ENCODE results near the gene GSC. TPM values are rescaled to one million over a fixed set of nuclear protein-coding genes. Genes with fewer than 3 reads are reported as not detected.
"Not testable (repeated sequence)": the region's sequence is repeated elsewhere in the genome, so short reads cannot be mapped to it uniquely, and the experiment has no call there.

Gene GSC
- total RNA-seq, 1 experiment from 2014 or later, result not detected

GRCh38 chr14:94747739-94748138, 22.2 kb downstream of the GSC start:
- TF ChIP-seq CTCF (conservative IDR thresholded peaks at IDR 0.05), result no peak
- no peak overlapping the region for H3K23ac ChIP-seq (ENCODE audit: insufficient read length, low read depth, low read length)

GRCh38 chr14:94747153-94747552, 22.8 kb downstream of the GSC start:
- not testable (repeated sequence) for H3K36me3 Mint-ChIP-seq (ENCODE audit: insufficient read depth in 1 of 3, low read depth in 3 of 3); H2BK5ac ChIP-seq (ENCODE audit: insufficient read length, low read length); H2BK120ac ChIP-seq (ENCODE audit: low read depth, low read length, poor library complexity, severe bottlenecking); DNase-seq; H3K23ac ChIP-seq (ENCODE audit: insufficient read length, low read depth, low read length); H4K20me1 ChIP-seq (ENCODE audit: control insufficient read depth, insufficient read depth, insufficient read length); H3K4me1 Mint-ChIP-seq; H4K91ac ChIP-seq (ENCODE audit: insufficient read length, low read depth, low read length); H3K9me3 Mint-ChIP-seq; H2BK20ac ChIP-seq (ENCODE audit: low read depth, low read length, poor library complexity, severe bottlenecking); H3K27ac ChIP-seq (ENCODE audit: insufficient read length, low read depth, low read length); H3K23me2 ChIP-seq (ENCODE audit: insufficient read length, low read depth, low read length, poor library complexity, severe bottlenecking); H3K79me1 ChIP-seq (ENCODE audit: insufficient read depth, low read depth, low read length, poor library complexity, severe bottlenecking); H3K27me3 Mint-ChIP-seq (ENCODE audit: low read depth); H3K27me3 ChIP-seq (ENCODE audit: insufficient read depth, low read length); H3T11ph ChIP-seq (ENCODE audit: low read length); H3K9ac ChIP-seq (ENCODE audit: extremely low read depth, insufficient read length, low read length); H3K79me2 ChIP-seq (ENCODE audit: insufficient read depth, low read length); H2AK5ac ChIP-seq (ENCODE audit: insufficient read length, low read length); H3K4me1 ChIP-seq (ENCODE audit: insufficient read depth, low read length); H3K4ac ChIP-seq (ENCODE audit: low read depth, low read length); H3K27ac Mint-ChIP-seq; H3K14ac ChIP-seq (ENCODE audit: insufficient read depth, low read length); H4K5ac ChIP-seq (ENCODE audit: insufficient read length, low read depth, low read length); H4K8ac ChIP-seq (replicated peaks; ENCODE audit: insufficient read length, low read depth, low read length); H3K4me2 ChIP-seq (ENCODE audit: insufficient read depth, insufficient read length, low read length); H3K9me3 ChIP-seq (ENCODE audit: control insufficient read depth, low read depth, low read length); H3K56ac ChIP-seq (ENCODE audit: insufficient read length, low read depth, low read length); H3K4me3 Mint-ChIP-seq; H2AFZ ChIP-seq (ENCODE audit: low read length); H2BK12ac ChIP-seq (ENCODE audit: insufficient read length, low read depth, low read length); H3K18ac ChIP-seq (ENCODE audit: insufficient read length, low read depth, low read length); H2BK15ac ChIP-seq (ENCODE audit: low read depth, low read length)
- no CpG with 5 or more reads among the region's 7 CpGs for WGBS (ENCODE audit: extremely low coverage, insufficient read length, low lambda C conversion rate)

More at GRCh38 chr14:94747739-94748138, 22.2 kb downstream of the GSC start:
- Histone ChIP-seq H3K18ac (ENCODE audit: insufficient read length, low read depth, low read length) (no peak overlapping the region), H2BK20ac (ENCODE audit: low read depth, low read length, poor library complexity, severe bottlenecking) (no peak overlapping the region), H4K5ac (ENCODE audit: insufficient read length, low read depth, low read length) (no peak overlapping the region), H3K9ac (ENCODE audit: extremely low read depth, insufficient read length, low read length) (no peak overlapping the region), H3K4me2 (ENCODE audit: insufficient read depth, insufficient read length, low read length) (no peak overlapping the region), H3K14ac (ENCODE audit: insufficient read depth, low read length) (no peak overlapping the region), H3K79me1 (ENCODE audit: insufficient read depth, low read depth, low read length, poor library complexity, severe bottlenecking) (no peaks in the 10 kb centered on the region), H4K91ac (ENCODE audit: insufficient read length, low read depth, low read length) (no peak overlapping the region), H4K20me1 (ENCODE audit: control insufficient read depth, insufficient read depth, insufficient read length) (no peaks in the 10 kb centered on the region), H3K79me2 (ENCODE audit: insufficient read depth, low read length) (no peaks in the 10 kb centered on the region), H3K4me1 (ENCODE audit: insufficient read depth, low read length) (no peaks in the 10 kb centered on the region), H3T11ph (ENCODE audit: low read length) (no peak overlapping the region), H3K56ac (ENCODE audit: insufficient read length, low read depth, low read length) (no peak overlapping the region), H3K27me3 (ENCODE audit: insufficient read depth, low read length) (no peaks in the 10 kb centered on the region), H2AFZ (ENCODE audit: low read length) (no peak overlapping the region), H3K27ac (ENCODE audit: insufficient read length, low read depth, low read length) (no peak overlapping the region), H3K4ac (ENCODE audit: low read depth, low read length) (no peak overlapping the region), H4K8ac (replicated peaks; ENCODE audit: insufficient read length, low read depth, low read length) (no peak overlapping the region), H3K9me3 (ENCODE audit: control insufficient read depth, low read depth, low read length) (no peaks in the 10 kb centered on the region), H2BK120ac (ENCODE audit: low read depth, low read length, poor library complexity, severe bottlenecking) (no peak overlapping the region), H2BK5ac (ENCODE audit: insufficient read length, low read length) (no peak overlapping the region), H2BK15ac (ENCODE audit: low read depth, low read length) (no peak overlapping the region), H2BK12ac (ENCODE audit: insufficient read length, low read depth, low read length) (no peak overlapping the region), H3K23me2 (ENCODE audit: insufficient read length, low read depth, low read length, poor library complexity, severe bottlenecking) (no peaks in the 10 kb centered on the region), H2AK5ac (ENCODE audit: insufficient read length, low read length) (no peak overlapping the region)
- DNase-seq, result no peak
- Mint-ChIP-seq H3K27me3 (ENCODE audit: low read depth) (peaks cover 11% of the 10 kb centered on the region), H3K36me3 (ENCODE audit: insufficient read depth in 1 of 3, low read depth in 3 of 3) (no peaks in the 10 kb centered on the region), H3K4me1 (peaks cover 0 to 3% of the 10 kb centered on the region in 2 experiments; a peak in 2 of 4 replicates), H3K9me3 (no peaks in the 10 kb centered on the region; a peak in 1 of 5 replicates), H3K27ac (no peak overlapping the region), H3K4me3 (no peak overlapping the region)
- WGBS (ENCODE audit: extremely low coverage, insufficient read length, low lambda C conversion rate), result no CpG with 5 or more reads among the region's 3 CpGs

Data from H9 (cell line).